Smooth muscle cell (in vitro differentiated cells): ENCODE data around the gene SLCO4A1. TPM values are rescaled to one million over a fixed set of nuclear protein-coding genes. Genes with fewer than 3 reads are reported as not detected.
"Not testable (repeated sequence)": the region's sequence is repeated elsewhere in the genome, so short reads cannot be mapped to it uniquely, and the experiment has no call there.

ENCODE experiments used
- DNase-seq: peaks from one replicate; lab custom pipeline; 2025; ENCODE audit not compliant: unreplicated experiment; lab: John Stamatoyannopoulos, UW
- H2AFZ ChIP-seq: fragments of 200-600 bp; sonication (generic); 2 replicates; pipeline ENCODE4 v1.6.0; 2016; ENCODE audit warnings: antibody characterized with exemption, low read depth, mild to moderate bottlenecking
- H3F3A ChIP-seq: fragments of 200-600 bp; sonication (generic); 2 replicates; pipeline ENCODE4 v1.6.0; 2017; ENCODE audit warnings: antibody characterized with exemption, low read depth
- H3K27ac ChIP-seq: fragments of 200-600 bp; sonication (generic); 2 replicates; pipeline ENCODE4 v1.5.1; 2016; ENCODE audit warnings: low read depth, mild to moderate bottlenecking
- H3K27me3 ChIP-seq: fragments of 200-600 bp; sonication (generic); 2 replicates; pipeline ENCODE4 v1.6.1; 2016; ENCODE audit warnings: low read depth, mild to moderate bottlenecking
- H3K36me3 ChIP-seq: fragments of 200-600 bp; sonication (generic); 2 replicates; pipeline ENCODE4 v1.5.1; 2016; ENCODE audit warnings: low read depth
- H3K4me1 ChIP-seq: fragments of 200-600 bp; sonication (generic); 2 replicates; pipeline ENCODE4 v1.5.1; 2016; ENCODE audit warnings: low read depth
- H3K4me2 ChIP-seq: fragments of 200-600 bp; sonication (generic); 2 replicates; pipeline ENCODE4 v1.6.0; 2016; ENCODE audit warnings: mild to moderate bottlenecking
- H3K4me3 ChIP-seq: fragments of 200-600 bp; sonication (generic); 2 replicates; pipeline ENCODE4 v1.5.1; 2016; ENCODE audit warnings: mild to moderate bottlenecking
- H3K79me2 ChIP-seq: fragments of 200-600 bp; sonication (generic); 2 replicates; pipeline ENCODE4 v1.6.0; 2016; ENCODE audit warnings: low read depth, mild to moderate bottlenecking
- H3K9ac ChIP-seq: fragments of 200-600 bp; sonication (generic); 2 replicates; pipeline ENCODE4 v1.6.0; 2016; ENCODE audit warnings: low read depth
- H3K9me3 ChIP-seq: fragments of 200-600 bp; sonication (generic); replicated peaks from 2 replicates; pipeline ENCODE4 v1.5.1; 2016; ENCODE audit warnings: low read depth
- H4K20me1 ChIP-seq: fragments of 200-600 bp; sonication (generic); 2 replicates; pipeline ENCODE4 v1.6.0; 2016; ENCODE audit warnings: low read depth
- WGBS: methylation state at CpG from one replicate; pipeline ENCODE4 v1.1.7; 2016; ENCODE audit warnings: low lambda C conversion rate; 5-methylcytosine and 5-hydroxymethylcytosine counted together
- polyA plus RNA-seq: library from polyadenylated mRNA; unstranded; fragments of >200 nt; fragmentation: Nextera tagmentation; extraction: Ambion mirVana; gene quantifications from 2 replicates; pipeline ENCODE4 v1.2.1, GENCODE V29; 2016
- total RNA-seq: library from RNA; depleted of rRNA; stranded (reverse); fragments of >200 nt; gene quantifications from 2 replicates; pipeline ENCODE4 v1.2.3, GENCODE V29; 2014
- TF ChIP-seq, protein P1 (sequence below): fragments of 200-600 bp; sonication (generic); IDR thresholded peaks from 2 replicates; pipeline ENCODE4 v1.5.1; 2017; ENCODE audit warnings: borderline replicate concordance, mild to moderate bottlenecking, antibody characterized with exemption; ENCODE audit not compliant: insufficient read depth, poor library complexity, severe bottlenecking

Gene SLCO4A1
- total and polyA plus RNA-seq, 2 experiments from 2014 or later: 0.81 to 1.4 TPM

DNA sequence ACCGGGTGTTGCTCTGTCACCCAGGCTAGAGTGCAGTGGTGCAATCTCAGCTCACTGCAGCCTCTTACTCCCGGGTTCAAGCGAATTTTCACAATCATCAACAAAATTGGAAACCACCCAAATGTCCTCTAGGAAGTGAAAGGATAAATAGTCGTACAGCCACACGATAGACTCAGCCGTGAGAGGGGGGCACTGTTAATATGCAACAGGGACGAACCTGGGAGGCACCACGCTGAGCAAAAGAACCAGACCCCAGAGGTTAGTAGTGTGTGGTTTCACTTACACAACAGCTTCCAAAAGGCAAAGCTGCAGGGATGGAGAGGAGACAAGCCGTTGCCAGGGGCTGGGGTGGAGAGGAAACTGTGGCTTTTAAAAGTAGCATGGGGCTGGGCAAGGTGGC is 36.2 kb downstream of the SLCO4A1 start:
- Histone ChIP-seq H2AFZ (no peak overlapping the region), H3K27me3 (no peaks in the 10 kb centered on the region), H3K4me3 (no peak overlapping the region), H3F3A (no peaks in the 10 kb centered on the region), H3K27ac (no peak overlapping the region), H3K4me2 (no peak overlapping the region), H3K9me3 (no peaks in the 10 kb centered on the region), H3K4me1 (no peaks in the 10 kb centered on the region), H3K9ac (no peak overlapping the region), H4K20me1 (no peaks in the 10 kb centered on the region), H3K36me3 (no peaks in the 10 kb centered on the region), H3K79me2 (no peaks in the 10 kb centered on the region)
- TF ChIP-seq, protein P1, sequence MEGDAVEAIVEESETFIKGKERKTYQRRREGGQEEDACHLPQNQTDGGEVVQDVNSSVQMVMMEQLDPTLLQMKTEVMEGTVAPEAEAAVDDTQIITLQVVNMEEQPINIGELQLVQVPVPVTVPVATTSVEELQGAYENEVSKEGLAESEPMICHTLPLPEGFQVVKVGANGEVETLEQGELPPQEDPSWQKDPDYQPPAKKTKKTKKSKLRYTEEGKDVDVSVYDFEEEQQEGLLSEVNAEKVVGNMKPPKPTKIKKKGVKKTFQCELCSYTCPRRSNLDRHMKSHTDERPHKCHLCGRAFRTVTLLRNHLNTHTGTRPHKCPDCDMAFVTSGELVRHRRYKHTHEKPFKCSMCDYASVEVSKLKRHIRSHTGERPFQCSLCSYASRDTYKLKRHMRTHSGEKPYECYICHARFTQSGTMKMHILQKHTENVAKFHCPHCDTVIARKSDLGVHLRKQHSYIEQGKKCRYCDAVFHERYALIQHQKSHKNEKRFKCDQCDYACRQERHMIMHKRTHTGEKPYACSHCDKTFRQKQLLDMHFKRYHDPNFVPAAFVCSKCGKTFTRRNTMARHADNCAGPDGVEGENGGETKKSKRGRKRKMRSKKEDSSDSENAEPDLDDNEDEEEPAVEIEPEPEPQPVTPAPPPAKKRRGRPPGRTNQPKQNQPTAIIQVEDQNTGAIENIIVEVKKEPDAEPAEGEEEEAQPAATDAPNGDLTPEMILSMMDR: no peak
- WGBS: 86% methylated on average over 9 of the region's 9 CpGs
- DNase-seq: no peak

DNA sequence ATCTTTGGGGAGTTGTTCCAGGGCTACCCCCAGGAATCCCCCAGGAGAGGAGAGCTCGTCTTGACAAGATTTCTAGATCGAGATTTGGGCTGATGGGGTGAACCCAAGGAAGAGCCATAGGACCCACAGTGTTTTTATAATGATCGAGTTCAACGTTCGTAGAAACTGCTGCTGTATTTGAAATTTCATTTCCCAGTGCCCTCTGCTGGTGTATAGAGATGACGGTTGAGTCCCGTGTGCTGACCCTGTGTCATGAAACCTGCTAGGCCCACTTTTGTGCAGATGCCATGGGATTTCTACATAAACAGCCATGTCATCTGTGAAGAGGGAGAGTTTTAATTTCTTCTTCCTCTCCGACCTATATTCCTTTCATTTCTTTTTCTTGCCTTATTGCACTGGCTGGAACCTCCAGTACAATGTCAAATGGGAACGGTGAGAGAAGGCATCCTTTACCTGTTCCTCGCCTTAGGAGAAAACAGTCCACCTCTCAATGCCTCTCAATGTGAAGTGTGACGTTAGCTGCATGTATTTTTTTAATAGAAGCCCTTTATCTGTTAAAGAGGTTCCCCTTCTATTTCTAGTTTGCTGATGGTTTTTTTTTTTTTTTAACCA is 37.8 kb downstream of the SLCO4A1 start:
- H3K79me2 ChIP-seq: no peaks in the 10 kb centered on the region
- WGBS: 96% methylated on average over 11 of the region's 11 CpGs
- no peaks in the 10 kb centered on the region for H3K36me3 ChIP-seq

DNA sequence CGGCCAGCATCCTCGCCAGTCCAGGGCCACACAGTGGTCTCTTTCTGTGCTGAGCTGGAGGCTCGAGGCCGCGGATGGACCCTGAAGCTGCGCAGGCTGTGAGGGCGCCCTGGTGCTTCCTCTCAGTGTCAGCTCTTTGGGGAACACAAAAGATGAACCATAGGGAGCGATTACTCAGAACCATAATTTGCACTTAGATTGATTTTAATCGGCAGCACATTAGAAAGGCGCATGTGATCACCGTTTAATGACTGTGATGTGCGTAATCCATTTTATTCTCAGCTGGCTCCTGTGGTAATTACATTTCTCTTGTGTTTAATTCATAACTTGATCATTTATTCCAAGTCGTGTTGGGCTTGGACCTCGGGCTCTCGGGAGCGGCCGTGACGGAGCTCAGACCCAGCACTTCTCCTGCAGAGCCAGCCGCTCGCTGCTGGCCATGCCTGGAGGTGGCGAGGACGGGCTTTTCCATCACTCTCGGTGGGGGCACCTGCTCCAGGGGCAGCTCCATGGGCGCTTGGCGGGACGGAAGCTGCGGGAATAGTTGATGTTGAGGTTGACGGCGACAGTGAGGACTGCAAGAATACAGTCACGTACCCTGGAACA is 40.7 kb downstream of the SLCO4A1 start:
- H3K4me1 ChIP-seq: peaks cover 9% of the 10 kb centered on the region
- no peaks in the 10 kb centered on the region for H3F3A ChIP-seq
- no peak for DNase-seq
- TF ChIP-seq, protein P1: no peak
- H3K4me3 ChIP-seq: no peak overlapping the region
- no peak overlapping the region for H3K9ac ChIP-seq
- no peaks in the 10 kb centered on the region for H3K27me3 ChIP-seq
- no peaks in the 10 kb centered on the region for H3K36me3 ChIP-seq
- no peak overlapping the region for H3K27ac ChIP-seq
- H3K4me2 ChIP-seq: no peak overlapping the region
- no peaks in the 10 kb centered on the region for H3K79me2 ChIP-seq
- no peak overlapping the region for H2AFZ ChIP-seq
- no peaks in the 10 kb centered on the region for H3K9me3 ChIP-seq
- 83% methylated on average over 30 of the region's 30 CpGs for WGBS
- no peaks in the 10 kb centered on the region for H4K20me1 ChIP-seq

More for the DNA sequence above, 37.8 kb downstream of the SLCO4A1 start:
- H3K27ac ChIP-seq: no peak overlapping the region
- no peaks in the 10 kb centered on the region for H3F3A ChIP-seq
- H3K4me3 ChIP-seq: no peak overlapping the region
- no peak overlapping the region for H3K9ac ChIP-seq
- no peaks in the 10 kb centered on the region for H3K4me1 ChIP-seq
- no peaks in the 10 kb centered on the region for H4K20me1 ChIP-seq
- H3K27me3 ChIP-seq: no peaks in the 10 kb centered on the region
- H3K9me3 ChIP-seq: no peaks in the 10 kb centered on the region
- no peak overlapping the region for H2AFZ ChIP-seq
- TF ChIP-seq, protein P1: no peak
- no peak overlapping the region for H3K4me2 ChIP-seq
- no peak for DNase-seq

DNA sequence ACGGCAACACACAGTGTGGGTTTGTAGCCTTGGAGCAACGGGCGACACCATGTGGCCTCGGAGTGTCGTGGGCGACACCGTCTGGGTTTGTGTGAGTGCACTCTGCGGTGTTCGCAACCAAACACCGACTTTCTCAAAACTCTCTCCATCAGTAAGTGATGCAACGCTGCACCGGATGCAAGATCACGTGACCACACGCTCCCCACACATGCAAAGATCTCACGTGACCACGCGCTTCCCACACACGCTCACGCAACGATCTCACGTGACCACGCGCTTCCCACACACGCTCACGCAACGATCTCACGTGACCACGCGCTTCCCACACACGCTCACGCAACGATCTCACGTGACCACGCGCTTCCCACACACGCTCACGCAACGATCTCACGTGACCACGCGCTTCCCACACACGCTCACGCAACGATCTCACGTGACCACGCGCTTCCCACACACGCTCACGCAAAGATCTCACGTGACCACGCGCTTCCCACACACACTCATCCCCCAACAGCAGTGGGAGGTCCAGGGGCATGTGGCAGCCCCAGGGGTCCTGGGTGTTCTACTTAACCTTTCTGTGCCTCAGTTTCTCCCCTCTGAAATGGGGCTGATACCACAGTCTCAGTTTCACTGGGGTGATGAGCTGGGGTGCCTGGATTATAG is 41.5 kb downstream of the SLCO4A1 start:
- H3K4me2 ChIP-seq, H3K9me3 ChIP-seq, DNase-seq, H2AFZ ChIP-seq, H3K4me3 ChIP-seq, H3K9ac ChIP-seq, H4K20me1 ChIP-seq, H3K79me2 ChIP-seq, H3F3A ChIP-seq, H3K36me3 ChIP-seq, H3K4me1 ChIP-seq, H3K27ac ChIP-seq, H3K27me3 ChIP-seq: not testable (repeated sequence)
- 94% methylated on average over 40 of the region's 52 CpGs for WGBS
